HL-60/S4 treated with retinoic acid at 250 ng/mL for 4 days and 3 days (cell line): ENCODE results near the gene LAMA4.

Experiments
- in situ Hi-C: fragments of 300-500 bp; cut with MboI; formaldehyde crosslinking; loops from 2 replicates; pipeline ENCODE4 v1.7.0; 2022; ENCODE audit warnings: low sequenced_read_pairs

The LAMA4 gene

GRCh38 chr6:112241820-112242429 is 12.4 kb downstream of the LAMA4 start:
- in situ Hi-C loops: no loop called here

GRCh38 chr6:112237595-112237994 is 16.8 kb downstream of the LAMA4 start:
- in situ Hi-C loops: no loop called here

GRCh38 chr6:112237066-112237465 is 17.3 kb downstream of the LAMA4 start:
- in situ Hi-C loops: no loop called here

GRCh38 chr6:112235956-112236355 is 18.4 kb downstream of the LAMA4 start:
- in situ Hi-C loops: no loop called here

- in situ Hi-C loops: no loop called here
Observed at GRCh38 chr6:112234601-112235000, 19.8 kb downstream of the LAMA4 start.

- in situ Hi-C loops: no loop called here
Observed at GRCh38 chr6:112233847-112234246, 20.5 kb downstream of the LAMA4 start.

- in situ Hi-C loops: no loop called here
Observed at GRCh38 chr6:112232845-112233256, 21.5 kb downstream of the LAMA4 start.

GRCh38 chr6:112231594-112232060 is 22.7 kb downstream of the LAMA4 start:
- in situ Hi-C loops: no loop called here

GRCh38 chr6:112231164-112231563 is 23.2 kb downstream of the LAMA4 start:
- in situ Hi-C loops: no loop called here

GRCh38 chr6:112228480-112229332 is 25.7 kb downstream of the LAMA4 start:
- in situ Hi-C loops: no loop called here

- in situ Hi-C loops: no loop called here
Observed at GRCh38 chr6:112227992-112228391, 26.4 kb downstream of the LAMA4 start.

GRCh38 chr6:112227411-112227810 is 27.0 kb downstream of the LAMA4 start:
- in situ Hi-C loops: no loop called here

GRCh38 chr6:112225691-112226090 is 28.7 kb downstream of the LAMA4 start:
- in situ Hi-C loops: no loop called here

GRCh38 chr6:112224088-112224487 is 30.3 kb downstream of the LAMA4 start:
- in situ Hi-C loops: no loop called here

GRCh38 chr6:112223070-112223861 is 31.1 kb downstream of the LAMA4 start:
- in situ Hi-C loops: no loop called here

GRCh38 chr6:112221981-112222852 is 32.1 kb downstream of the LAMA4 start:
- in situ Hi-C loops: no loop called here

- in situ Hi-C loops: no loop called here
Observed at GRCh38 chr6:112221561-112221960, 32.8 kb downstream of the LAMA4 start.

- in situ Hi-C loops: no loop called here
Observed at GRCh38 chr6:112218563-112218962, 35.8 kb downstream of the LAMA4 start.

- in situ Hi-C loops: no loop called here
Observed at GRCh38 chr6:112216662-112217551, 37.5 kb downstream of the LAMA4 start.
